NCI-H2081 (cell line): ENCODE measurements around the gene POU2AF3.
"Not testable (repeated sequence)": the region's sequence is repeated elsewhere in the genome, so short reads cannot be mapped to it uniquely, and the experiment has no call there.

ENCODE experiments used
- DNase-seq, 2 experiments: peaks; one replicate each; lab custom pipeline; 2025; lab: John Stamatoyannopoulos, UW

The POU2AF3 gene

DNA sequence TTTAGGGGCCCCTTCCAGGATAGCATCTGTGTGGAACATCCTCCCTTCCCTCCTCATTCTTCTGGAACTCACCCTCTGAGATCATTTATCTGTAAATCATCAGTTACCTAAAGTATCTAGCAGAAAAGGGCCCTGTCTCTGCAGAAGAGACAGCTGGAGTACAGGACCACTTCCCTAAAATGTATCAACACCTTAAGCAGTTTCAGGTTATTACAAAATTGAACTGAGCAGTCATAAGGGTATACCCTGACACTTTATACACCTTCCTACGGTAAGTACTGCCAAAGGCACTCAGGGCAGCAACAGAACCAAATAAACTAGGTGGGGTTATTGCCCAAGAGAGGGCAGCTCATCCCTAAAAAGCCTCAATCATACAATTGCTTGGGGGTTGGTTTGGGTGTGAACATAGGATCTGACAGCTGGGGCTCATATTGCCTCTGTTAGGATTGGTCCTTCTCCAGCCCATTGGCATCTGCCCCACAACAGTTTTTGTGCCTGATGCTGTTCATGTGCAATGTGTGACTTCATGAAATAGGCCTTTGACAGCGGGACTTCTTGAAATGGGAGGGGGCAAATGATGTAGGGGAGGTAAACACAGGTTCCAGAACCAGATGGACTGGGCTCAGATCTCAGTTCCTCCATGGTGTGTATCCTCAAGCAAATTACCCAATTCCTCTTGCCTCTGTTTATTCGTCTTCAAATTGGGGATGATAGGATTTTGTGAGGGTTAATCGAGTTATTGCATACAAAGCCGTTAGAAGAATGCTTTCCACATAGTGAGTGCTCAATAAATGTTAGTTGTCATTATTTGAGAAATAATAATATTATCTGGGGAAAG is 2.9 kb downstream of the POU2AF3 start:
- peak; percentile 96 to 99 for DNase-seq

DNA sequence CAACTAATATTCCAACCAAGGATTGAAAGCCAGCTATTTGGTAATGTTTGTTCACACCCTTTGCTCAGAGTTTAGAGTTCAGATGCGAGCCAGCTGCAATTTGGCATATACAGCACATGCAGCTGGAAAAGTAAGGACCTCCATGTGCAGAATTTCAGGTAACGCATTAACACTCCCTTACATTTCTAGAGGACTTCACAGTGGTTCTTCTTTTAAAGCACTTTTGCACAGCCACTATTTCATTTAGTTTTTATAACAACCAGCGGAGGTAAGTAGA is 3.4 kb downstream of the POU2AF3 start:
- DNase-seq = peak in 1 of 2 experiments; percentile 64

- DNase-seq = peak; percentile 64 to 73
Observed at GRCh38 chr11:111302298-111302697, 4.0 kb downstream of the POU2AF3 start.

DNA sequence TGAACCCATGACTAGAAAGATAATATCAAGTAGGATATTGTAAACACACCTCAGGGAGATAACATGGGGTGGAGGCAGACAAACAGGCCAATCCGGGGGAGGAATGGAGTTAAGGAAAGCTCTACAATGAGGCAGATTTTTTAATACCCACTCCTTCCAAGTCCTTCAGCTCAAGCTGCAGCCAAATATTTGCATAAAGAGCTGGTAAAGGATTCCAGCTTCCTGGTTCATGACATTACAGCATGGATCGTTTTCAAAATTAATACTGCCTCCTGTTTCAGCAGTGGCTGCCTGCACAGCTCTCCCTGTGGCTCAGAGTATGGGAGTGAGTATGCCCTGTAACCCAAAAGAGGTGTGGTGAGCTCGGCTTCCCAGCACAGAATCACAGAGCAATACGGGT is 5.1 kb downstream of the POU2AF3 start:
- peak; percentile 80 to 92 for DNase-seq

DNA sequence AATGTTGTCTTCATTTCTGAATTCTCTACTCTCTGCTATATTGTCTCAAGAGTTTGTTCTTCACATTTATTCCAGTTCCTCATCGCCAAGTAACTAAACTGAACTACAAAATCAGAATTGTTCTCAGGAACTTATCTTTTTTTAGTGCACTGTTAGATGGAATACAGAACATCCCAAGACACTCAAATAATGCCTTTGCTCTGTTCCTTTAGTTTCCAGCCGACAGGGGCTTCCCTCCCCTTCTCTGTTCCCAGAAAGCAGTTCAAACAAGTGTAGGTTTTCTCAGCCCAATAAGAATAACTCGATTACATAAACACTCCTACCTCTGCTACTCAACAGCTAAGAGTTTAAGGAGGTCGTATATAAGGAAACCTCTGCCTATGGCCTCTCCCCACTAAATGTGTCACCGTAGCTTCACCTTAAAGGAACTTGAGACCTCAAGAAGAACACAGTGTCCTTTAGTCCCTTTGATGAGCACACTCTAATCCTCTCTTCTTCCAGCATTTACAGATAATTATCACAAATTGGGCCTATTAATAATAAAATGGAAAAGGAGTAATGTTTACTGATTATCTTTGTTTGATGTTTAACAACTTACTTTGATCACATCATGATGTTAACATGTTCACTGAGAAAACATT is 6.9 kb downstream of the POU2AF3 start:
- peak in 1 of 2 experiments; percentile 48 for DNase-seq

- DNase-seq = no peak
Observed at GRCh38 chr11:111305876-111306275, 7.5 kb downstream of the POU2AF3 start.

- no peak for DNase-seq
Observed at GRCh38 chr11:111306321-111306720, 8.0 kb downstream of the POU2AF3 start.

GRCh38 chr11:111307472-111308108 is 9.2 kb downstream of the POU2AF3 start:
- DNase-seq = peak; percentile 59 to 86

DNA sequence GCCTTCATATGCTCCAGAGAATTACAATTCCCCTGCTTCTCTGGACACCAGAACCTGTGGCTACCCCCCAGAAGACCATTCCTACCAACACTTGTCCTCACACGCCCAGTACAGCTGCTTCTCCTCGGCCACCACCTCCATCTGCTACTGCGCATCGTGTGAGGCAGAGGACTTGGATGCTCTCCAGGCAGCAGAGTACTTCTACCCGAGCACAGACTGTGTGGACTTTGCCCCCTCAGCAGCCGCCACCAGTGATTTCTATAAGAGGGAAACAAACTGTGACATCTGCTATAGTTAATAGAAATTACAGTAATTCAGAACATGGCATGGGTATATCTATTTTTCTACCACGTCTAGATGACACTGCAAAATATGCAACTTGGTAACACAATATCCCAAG is 9.8 kb downstream of the POU2AF3 start:
- peak; percentile 95 to 99 for DNase-seq

GRCh38 chr11:111309215-111309915 is 11.0 kb downstream of the POU2AF3 start:
- no peak for DNase-seq

GRCh38 chr11:111310088-111310487 is 11.7 kb downstream of the POU2AF3 start:
- peak; percentile 92 to 95 for DNase-seq

DNA sequence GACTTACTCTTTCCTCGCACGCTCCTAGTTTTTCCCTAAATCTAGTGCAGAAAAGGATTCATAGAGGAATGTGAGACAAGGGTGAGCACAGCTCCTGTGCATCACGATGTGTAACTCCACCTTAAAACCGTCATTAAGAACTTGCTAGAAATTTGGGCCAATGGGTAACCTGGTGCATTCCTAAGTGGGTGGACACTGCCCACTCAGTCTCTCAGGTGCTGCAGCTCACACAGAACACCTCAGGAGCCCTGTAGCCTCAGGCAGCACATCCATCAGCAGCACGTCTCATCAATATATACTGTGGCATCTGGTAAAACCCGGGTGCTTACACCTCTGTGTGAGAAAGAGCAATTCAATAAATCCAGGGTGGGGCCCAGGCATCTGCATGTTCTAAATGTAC is 12.4 kb downstream of the POU2AF3 start:
- peak in 1 of 2 experiments; percentile 52 for DNase-seq

DNA sequence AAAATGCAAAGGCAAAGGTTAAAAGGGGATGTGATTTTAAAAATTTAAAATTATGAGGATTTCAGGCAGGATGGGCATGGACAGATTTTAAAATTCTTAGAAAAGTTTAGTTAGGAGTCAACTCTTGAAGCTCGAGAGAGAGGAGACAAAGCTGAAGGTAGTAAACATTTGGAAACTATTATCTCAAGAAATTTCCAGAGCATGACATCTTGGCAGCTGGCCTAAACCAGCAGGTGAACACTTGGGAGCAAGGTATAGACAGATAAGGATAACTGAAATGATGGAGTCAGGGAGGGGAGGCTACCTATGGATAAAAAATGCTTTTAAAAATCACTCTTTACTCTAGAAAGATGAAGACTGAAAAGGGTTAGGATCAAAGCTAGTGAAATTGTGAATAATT is 13.7 kb downstream of the POU2AF3 start:
- DNase-seq = peak in 1 of 2 experiments; percentile 26

DNA sequence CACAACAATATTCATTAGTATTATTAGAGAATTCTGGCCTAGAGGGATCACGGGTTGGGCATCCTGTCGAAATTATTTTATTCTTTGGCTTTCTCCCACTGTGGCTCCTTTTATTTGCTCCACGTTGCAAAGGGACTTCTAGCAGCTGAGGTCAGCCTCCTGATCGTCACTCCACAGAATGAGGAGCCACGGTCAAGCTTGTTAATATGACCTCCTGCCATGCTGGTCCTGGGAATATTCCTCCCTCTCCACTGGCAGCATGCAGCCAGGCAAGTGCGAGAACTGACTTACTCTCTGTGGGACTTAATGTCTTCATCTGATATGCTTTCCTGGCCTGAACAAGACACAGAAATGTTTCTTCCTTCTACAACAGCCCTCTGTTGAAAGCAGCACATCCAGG is 20.9 kb downstream of the POU2AF3 start:
- no peak for DNase-seq

DNA sequence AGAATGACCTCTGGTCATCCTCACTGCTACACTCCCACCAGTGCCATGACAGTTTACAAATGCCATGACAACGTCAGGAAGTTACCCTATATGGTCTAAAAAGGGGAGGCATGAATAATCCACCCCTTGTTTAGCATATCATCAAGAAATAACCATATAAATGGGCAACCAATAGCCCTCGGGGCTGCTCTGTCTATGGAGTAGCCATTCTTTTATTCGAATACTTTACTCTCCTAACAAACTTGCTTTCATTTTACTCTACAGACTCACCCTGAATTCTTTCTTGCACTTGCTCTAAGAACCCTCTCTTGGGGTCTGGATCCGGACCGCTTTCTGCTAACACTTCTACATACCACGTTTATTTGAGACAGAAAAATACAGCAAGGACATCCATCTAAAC is 21.9 kb downstream of the POU2AF3 start:
- DNase-seq = not testable (repeated sequence)

GRCh38 chr11:111320728-111321568 is 22.6 kb downstream of the POU2AF3 start:
- no peak for DNase-seq

GRCh38 chr11:111322534-111322933 is 24.2 kb downstream of the POU2AF3 start:
- no peak for DNase-seq

DNA sequence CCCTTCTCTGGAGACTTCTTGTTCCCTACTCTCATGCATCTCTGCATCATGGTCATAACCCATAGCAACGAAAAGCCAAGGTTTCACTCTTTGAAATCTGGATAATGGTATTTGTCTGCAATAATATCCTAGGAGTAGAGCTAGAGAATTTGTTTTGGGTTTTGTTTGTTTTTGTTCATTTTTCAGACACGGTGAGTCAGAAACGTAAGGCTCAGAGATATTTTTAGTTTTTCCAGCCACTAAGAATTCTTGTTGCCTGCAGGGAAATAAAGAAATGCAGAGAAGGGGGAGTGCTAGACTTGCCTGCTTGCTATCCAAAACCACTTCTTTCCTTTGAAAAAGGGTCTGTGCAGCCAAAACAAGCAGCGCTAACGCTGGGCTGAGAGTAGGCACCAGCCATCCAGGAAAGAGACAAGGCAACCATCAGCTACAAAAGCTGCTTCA is 26.0 kb downstream of the POU2AF3 start:
- DNase-seq = no peak

GRCh38 chr11:111325259-111325658 is 26.9 kb downstream of the POU2AF3 start:
- DNase-seq = no peak

GRCh38 chr11:111326824-111327223 is 28.5 kb downstream of the POU2AF3 start:
- DNase-seq = no peak

DNA sequence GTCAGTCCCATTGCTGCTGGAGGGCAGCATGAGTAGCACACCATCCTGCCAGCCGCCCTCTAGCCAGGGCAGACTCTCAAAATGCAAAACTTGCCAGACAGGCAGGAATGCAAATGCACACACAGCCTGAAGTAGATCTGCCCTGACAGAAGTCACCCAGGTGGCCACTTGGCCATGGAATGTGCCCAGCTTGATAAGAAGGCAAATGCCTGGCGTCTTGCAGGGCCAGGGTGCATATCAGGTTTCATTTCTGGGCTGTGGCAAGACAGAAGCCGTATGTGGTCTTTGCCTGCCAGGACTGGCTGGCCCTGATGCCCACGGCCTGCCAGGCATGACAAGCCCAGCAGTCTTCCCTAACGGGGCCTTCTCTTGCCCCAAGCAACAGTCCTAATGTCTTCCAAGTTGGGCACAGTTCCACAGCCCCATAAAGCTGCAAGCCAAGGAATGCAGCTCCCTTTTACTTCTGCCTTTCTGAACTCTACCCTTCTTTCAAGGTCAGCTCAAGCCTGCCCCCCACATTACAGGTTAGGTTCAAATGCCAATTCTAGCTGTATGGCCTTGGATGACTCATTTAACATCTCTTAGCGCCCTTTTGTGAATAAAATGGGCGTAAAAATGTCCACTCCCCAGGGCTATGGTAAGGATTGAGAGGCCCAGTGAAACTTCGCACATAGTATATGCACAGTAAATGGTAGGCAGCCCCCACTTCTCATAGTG is 29.7 kb downstream of the POU2AF3 start:
- no peak for DNase-seq
